ENCODE data around the gene LIF.
A peak's percentile ranks its signal among the peaks of the same experiment; 100 is the strongest.

The LIF gene

DNA sequence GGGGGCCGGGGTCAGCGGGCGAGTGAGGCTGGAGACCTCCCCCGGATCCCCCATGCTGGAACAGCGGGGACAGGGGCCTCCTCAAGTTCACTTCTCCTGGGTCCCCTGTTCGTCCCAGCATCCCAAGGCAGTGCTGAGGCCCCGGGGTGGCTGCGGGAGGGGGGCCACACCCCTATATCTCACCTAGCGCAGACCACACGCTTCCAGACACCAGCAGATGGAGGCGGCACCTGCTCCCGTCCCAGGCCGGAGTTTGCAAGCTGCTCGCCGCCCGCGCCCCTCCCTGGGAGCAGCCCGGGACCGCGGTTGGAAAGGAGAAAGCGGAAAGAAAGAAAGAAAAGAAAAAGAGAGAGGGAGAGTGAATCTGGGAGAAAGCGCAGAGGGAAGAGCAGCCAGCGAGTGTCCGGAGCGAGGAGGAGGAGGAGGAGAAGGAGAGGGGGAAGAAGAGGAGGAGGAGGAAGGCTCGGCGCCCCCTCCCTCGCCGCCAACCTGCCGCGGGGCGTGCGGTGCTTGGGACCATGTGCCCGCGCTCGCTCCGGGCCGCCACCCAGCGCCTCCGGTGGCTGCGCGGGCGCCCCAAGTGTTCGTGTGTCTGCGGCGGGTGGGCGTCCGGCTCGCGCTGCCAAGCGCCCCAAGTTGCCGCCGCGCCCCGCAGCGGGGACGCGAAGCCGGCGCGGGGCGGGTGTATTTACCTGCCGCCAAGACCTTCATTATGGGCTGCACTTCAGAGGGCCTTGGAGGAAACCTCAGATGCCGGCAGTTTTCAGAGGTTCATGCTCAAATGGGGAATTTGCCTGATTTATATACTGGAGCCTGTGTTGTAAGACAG, at the start of gene LIF:
Gene LIF (minus strand): TSS at position 775 of the 829 bp plus-strand sequence. CDS start 64 bp downstream, at position 711.
- no peak for TF ChIP-seq CTBP1 (IDR thresholded peaks at IDR 0.05; ENCODE audit: borderline replicate concordance)
- TF ChIP-seq ZNF384 (IDR thresholded peaks at IDR 0.05): no peak
- TF ChIP-seq FOXM1 (IDR thresholded peaks at IDR 0.05; ENCODE audit: borderline replicate concordance): 0 out of 2 replicates have a peak, but pooled peaks have one; percentile 27
- peak; percentile 91 for TF ChIP-seq L3MBTL2 (conservative IDR thresholded peaks at IDR 0.05)
- TF ChIP-seq ELF4 (IDR thresholded peaks at IDR 0.05): no peak
- no peak for TF ChIP-seq LEF1 (IDR thresholded peaks at IDR 0.05; ENCODE audit: borderline replicate concordance)
- TF ChIP-seq ARNT (IDR thresholded peaks at IDR 0.05): no peak
- TF ChIP-seq FOXA1 (IDR thresholded peaks at IDR 0.05): no peak
- TF ChIP-seq BHLHE40 (IDR thresholded peaks at IDR 0.05; ENCODE audit: borderline replicate concordance): no peak
- TF ChIP-seq SP1 (IDR thresholded peaks at IDR 0.05): no peak
- CTCF ChIA-PET: no interaction called here
- POLR2A ChIA-PET: interaction anchor here (1.5 kb wide), 1 partner anchor 9 kb away, joined by 5 read pairs; no protein-coding TSS in a partner anchor
- peak; percentile 59 for DNase-seq (ENCODE audit: extremely low spot score)

- DNase-seq (ENCODE audit: extremely low spot score): no peak
- CTCF ChIA-PET: interaction anchor here (0.9 kb wide), 1 partner anchor 8 kb away, joined by 4 read pairs; no protein-coding TSS in a partner anchor
- TF ChIP-seq FOXM1 (IDR thresholded peaks at IDR 0.05; ENCODE audit: borderline replicate concordance) (no peak), TARDBP (IDR thresholded peaks at IDR 0.05) (no peak), LEF1 (IDR thresholded peaks at IDR 0.05; ENCODE audit: borderline replicate concordance) (no peak), FOXA1 (IDR thresholded peaks at IDR 0.05) (no peak), SP1 (IDR thresholded peaks at IDR 0.05) (no peak), ZNF384 (IDR thresholded peaks at IDR 0.05) (no peak), FOXK2 (IDR thresholded peaks at IDR 0.05) (no peak), HDGF (IDR thresholded peaks at IDR 0.05; ENCODE audit: borderline replicate concordance) (no peak), PKNOX1 (IDR thresholded peaks at IDR 0.05) (no peak), ELF4 (IDR thresholded peaks at IDR 0.05) (no peak), BHLHE40 (IDR thresholded peaks at IDR 0.05; ENCODE audit: borderline replicate concordance) (no peak), CTBP1 (IDR thresholded peaks at IDR 0.05; ENCODE audit: borderline replicate concordance) (no peak), ARNT (IDR thresholded peaks at IDR 0.05) (no peak), NFRKB (IDR thresholded peaks at IDR 0.05) (no peak), L3MBTL2 (conservative IDR thresholded peaks at IDR 0.05) (no peak), SUZ12 (IDR thresholded peaks at IDR 0.05) (no peak)
- POLR2A ChIA-PET: no interaction called here
These were observed 49.8 kb upstream of the LIF start for GRCh38 chr22:30296324-30296723.

- TF ChIP-seq NFRKB (IDR thresholded peaks at IDR 0.05): no peak
- no peak for TF ChIP-seq BHLHE40 (IDR thresholded peaks at IDR 0.05; ENCODE audit: borderline replicate concordance)
- no peak for TF ChIP-seq HDGF (IDR thresholded peaks at IDR 0.05; ENCODE audit: borderline replicate concordance)
- TF ChIP-seq FOXK2 (IDR thresholded peaks at IDR 0.05): no peak
- no peak for TF ChIP-seq ARNT (IDR thresholded peaks at IDR 0.05)
- TF ChIP-seq ZNF384 (IDR thresholded peaks at IDR 0.05): no peak
- TF ChIP-seq FOXM1 (IDR thresholded peaks at IDR 0.05; ENCODE audit: borderline replicate concordance): no peak
- no peak for TF ChIP-seq ELF4 (IDR thresholded peaks at IDR 0.05)
- TF ChIP-seq PKNOX1 (IDR thresholded peaks at IDR 0.05): no peak
- TF ChIP-seq SUZ12 (IDR thresholded peaks at IDR 0.05): no peak
- TF ChIP-seq FOXA1 (IDR thresholded peaks at IDR 0.05): no peak
- ChIA-PET POLR2A (no interaction called here), CTCF (no interaction called here)
- no peak for DNase-seq (ENCODE audit: extremely low spot score)
These were observed 49.0 kb upstream of the LIF start for GRCh38 chr22:30295576-30295975.

GRCh38 chr22:30294830-30295229, 48.3 kb upstream of the LIF start:
- no peak for DNase-seq (ENCODE audit: extremely low spot score)
- no peak for TF ChIP-seq ZNF384 (IDR thresholded peaks at IDR 0.05)
- no peak for TF ChIP-seq ELF4 (IDR thresholded peaks at IDR 0.05)
- TF ChIP-seq SP1 (IDR thresholded peaks at IDR 0.05): no peak
- no peak for TF ChIP-seq BHLHE40 (IDR thresholded peaks at IDR 0.05; ENCODE audit: borderline replicate concordance)
- TF ChIP-seq FOXK2 (IDR thresholded peaks at IDR 0.05): no peak
- TF ChIP-seq PKNOX1 (IDR thresholded peaks at IDR 0.05): no peak
- TF ChIP-seq HDGF (IDR thresholded peaks at IDR 0.05; ENCODE audit: borderline replicate concordance): no peak
- no peak for TF ChIP-seq FOXA1 (IDR thresholded peaks at IDR 0.05)
- TF ChIP-seq NFRKB (IDR thresholded peaks at IDR 0.05): no peak
- ChIA-PET CTCF (no interaction called here), POLR2A (interaction anchor here (1.2 kb wide), 1 partner anchor 32 kb away, joined by 4 read pairs; the partner anchor contains the start of gene TBC1D10A)

DNA sequence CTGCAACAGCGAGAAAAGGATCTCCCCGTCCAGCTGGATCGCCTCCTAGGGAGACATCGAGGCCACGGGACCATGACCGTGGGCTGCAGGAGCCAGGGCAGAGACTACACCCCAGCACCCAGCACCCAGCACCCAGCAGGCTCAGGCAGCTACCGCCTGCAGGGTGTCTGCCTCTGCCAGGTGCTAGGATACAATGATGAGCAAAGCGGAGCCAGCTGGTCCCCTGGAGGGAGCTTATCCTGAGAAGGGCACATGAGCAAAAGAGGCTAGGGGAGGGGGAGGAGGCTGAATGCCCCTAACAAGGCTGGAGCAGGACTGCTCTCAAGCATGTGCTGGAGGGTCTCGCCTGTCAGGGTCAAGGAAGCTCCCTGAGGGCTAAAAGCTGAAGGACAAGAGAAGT, 47.5 kb upstream of the LIF start:
- ChIA-PET CTCF (no interaction called here), POLR2A (interaction anchor here (1.2 kb wide), 1 partner anchor 33 kb away, joined by 4 read pairs; the partner anchor contains the start of gene TBC1D10A)
- no peak for DNase-seq (ENCODE audit: extremely low spot score)
- TF ChIP-seq FOXM1 (IDR thresholded peaks at IDR 0.05; ENCODE audit: borderline replicate concordance): no peak
- TF ChIP-seq TARDBP (IDR thresholded peaks at IDR 0.05): no peak

GRCh38 chr22:30293026-30293425, 46.5 kb upstream of the LIF start:
- POLR2A ChIA-PET: no interaction called here
- DNase-seq (ENCODE audit: extremely low spot score): no peak
- TF ChIP-seq FOXK2 (IDR thresholded peaks at IDR 0.05) (no peak), HDGF (IDR thresholded peaks at IDR 0.05; ENCODE audit: borderline replicate concordance) (no peak), L3MBTL2 (conservative IDR thresholded peaks at IDR 0.05) (no peak), NFRKB (IDR thresholded peaks at IDR 0.05) (no peak), CTBP1 (IDR thresholded peaks at IDR 0.05; ENCODE audit: borderline replicate concordance) (no peak), FOXM1 (IDR thresholded peaks at IDR 0.05; ENCODE audit: borderline replicate concordance) (no peak)
- CTCF ChIA-PET: no interaction called here

All from HEK293T (cell line).